AG08395 (cell line): ENCODE data around the gene SPOCK1.
A peak's percentile ranks its signal among the peaks of the same experiment; 100 is the strongest.

Source experiments
- DNase-seq: peaks from one replicate; pipeline ENCODE4 v3.0.0; 2012; ENCODE audit warnings: mixed read lengths, low spot score

SPOCK1 gene

GRCh38 chr5:137328991-137329390, 170.1 kb downstream of the SPOCK1 start:
- DNase-seq, result no peak

DNA sequence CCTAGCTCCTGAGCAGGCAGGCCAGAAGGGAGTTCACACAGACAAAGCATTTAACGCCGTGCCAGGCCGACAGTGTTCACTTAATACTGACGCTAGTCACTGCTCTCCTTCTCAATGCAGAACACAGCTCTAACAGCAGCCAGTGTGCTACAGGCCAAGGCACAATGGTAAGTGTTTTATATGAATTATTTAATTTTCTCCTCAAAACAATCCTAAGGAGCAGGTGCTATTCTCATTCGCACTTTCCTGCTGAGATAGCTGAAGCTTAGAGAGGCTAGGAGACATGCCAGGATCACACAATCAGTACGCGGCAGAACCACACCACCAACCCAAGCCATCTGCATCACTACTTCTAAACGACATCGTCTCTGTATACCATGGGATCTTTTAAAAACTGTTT, 170.7 kb downstream of the SPOCK1 start:
- DNase-seq, result no peak

DNA sequence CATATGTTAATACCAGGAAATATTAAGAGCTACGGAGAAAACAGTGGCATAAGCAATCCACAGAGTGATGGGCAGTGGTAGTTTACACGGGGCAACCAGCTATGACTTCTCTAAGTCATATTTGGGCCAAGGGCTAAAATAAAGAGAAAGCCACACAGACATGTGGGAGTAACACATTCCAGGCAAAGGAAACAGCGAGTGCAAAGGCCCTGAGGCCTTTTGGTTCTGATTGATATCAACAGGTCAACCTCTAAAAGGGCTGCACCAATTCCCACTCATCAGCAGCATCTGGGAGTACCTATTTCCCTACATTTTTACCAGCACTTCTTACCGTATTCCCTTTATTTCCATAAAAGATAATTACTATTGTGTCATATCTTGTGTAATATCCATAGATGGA, 173.4 kb downstream of the SPOCK1 start:
- no peak for DNase-seq

DNA sequence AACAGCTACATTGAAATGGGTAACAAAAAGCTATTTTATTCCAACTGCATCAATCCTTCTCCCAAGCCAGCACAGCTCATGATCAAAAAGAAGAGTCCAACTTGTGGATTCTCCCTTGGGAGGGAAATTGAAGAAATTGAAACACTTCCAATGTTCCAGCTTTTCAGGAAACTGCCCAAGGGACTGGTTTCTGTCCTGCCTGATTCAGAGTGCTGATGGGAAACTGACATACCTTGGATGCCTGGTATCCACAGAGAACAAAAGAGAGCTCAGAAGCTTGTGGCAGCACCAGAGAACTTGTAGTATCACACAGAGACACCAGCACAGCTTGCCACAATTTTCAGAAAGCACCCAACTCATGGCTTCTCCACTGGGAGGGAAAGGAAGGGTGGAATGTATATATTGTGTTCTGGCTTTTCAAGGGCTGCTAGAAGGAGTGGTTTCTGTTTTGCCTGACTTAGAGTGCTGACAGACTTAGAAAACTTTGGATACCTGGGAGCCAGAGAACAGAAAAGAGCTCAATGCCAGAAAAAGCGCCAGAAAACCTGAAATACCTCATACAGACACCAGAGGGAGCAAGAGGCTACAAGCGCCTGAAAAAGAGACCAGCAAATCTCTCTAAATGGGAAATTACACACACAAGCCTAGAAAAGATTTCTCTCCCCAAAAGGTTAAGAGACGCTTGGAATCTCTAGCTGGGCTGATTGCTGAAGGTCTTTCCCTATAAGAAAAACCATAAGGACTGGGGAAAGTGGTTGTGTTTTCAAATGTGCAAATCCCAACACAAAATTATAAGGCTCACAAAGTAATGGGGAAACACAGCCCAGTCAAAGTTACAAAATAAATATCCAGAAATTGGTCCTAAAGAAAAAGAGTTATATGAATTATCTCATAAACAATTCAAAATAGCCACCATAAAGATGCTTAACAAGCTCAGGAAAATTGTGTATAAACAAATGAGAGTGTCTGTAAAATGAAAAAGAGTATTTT, 178.8 kb downstream of the SPOCK1 start:
- peak; percentile 74 for DNase-seq

GRCh38 chr5:137318027-137318426, 181.1 kb downstream of the SPOCK1 start:
- no peak for DNase-seq

DNA sequence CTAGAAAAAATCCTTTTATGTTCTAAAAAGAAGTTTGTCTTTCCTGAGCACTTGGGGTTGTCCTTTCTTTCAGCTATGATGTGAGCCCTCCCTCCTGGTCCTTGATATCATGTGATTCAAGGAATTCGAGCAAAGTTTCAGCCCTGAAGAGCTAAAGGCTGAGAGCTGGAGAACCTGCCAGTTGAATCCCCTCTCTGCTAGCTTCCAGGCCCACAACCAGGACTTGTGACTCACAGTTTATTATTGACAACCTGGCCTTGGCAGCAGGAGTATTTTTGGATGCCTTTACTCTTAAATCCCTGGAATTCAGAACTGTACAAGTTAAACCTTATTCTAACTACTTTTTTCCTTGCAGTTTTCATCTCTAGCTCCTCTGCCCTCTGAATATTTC, 182.8 kb downstream of the SPOCK1 start:
- DNase-seq, result peak; percentile 11

GRCh38 chr5:137315534-137316345, 183.4 kb downstream of the SPOCK1 start:
- DNase-seq, result no peak

DNA sequence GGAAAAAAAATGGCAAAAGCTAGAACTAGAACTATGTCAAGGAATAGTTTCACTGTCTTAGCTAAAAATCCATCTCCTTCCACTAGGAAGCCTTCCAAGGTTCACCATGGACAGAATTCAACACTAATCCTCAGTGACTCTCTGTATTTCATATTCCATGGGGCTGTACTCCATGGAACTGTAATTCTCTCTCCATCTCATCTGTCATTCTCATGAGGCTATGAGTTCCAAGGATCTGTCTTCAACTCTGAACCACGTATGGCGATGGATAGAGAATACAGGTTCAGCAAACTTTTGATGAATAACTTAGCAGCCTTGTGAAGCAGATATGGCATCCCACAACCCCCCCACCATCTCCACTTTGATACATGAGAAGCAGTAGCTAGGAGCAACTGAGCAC, 184.0 kb downstream of the SPOCK1 start:
- no peak for DNase-seq

DNA sequence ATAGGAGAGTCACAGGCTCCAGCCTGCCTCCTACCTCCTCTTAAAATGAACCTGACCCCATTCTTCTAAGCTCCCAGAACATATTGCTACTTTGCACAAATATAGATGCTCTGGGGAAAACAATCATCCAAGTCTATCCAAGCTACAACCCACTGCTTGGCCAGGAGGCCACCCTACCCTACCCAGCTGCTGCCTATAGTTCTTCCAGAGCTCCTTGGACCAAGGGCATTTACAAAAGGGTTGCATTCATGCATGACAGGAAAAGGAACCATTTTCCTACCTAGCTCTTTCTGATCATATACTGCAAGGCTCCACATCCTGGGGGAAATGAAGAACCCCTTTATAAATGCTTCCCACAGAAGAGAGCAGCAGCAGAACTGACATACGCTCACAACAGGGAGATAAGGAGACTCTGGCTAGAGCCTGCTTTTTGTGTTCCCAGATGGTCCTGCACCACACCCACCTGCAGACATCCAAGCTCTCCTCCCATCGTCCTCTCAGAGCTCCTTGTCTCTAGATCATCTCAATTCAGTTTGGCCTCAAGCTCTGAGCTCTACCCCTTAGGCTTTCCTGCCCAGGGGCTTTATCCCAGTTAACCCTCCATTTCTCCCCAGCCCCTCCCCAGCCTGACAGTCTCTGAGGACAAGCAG, 185.5 kb downstream of the SPOCK1 start:
- DNase-seq, result no peak

DNA sequence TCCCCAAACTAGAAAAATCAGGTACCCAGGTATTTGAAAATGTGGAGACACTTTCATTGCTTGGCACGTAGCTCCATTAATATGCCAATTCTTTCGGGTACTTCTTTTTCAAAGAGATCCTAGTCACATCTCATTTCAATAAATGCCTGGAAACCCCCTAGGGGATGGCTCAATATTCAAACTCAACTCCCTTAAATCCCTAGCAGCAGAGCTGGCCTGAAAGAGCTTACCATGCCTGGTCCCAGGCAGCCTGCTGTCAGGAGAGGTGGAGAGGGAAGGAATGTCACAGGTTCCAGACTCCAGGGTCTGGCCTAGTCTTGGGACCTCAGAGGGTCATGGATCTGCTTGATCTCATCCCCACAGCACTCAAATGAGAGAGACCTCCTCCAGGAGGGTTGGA, 187.1 kb downstream of the SPOCK1 start:
- no peak for DNase-seq

- DNase-seq, result peak; percentile 94
Measured at GRCh38 chr5:137310051-137310730, 188.9 kb downstream of the SPOCK1 start.

GRCh38 chr5:137309290-137309689, 189.8 kb downstream of the SPOCK1 start:
- DNase-seq, result no peak

DNA sequence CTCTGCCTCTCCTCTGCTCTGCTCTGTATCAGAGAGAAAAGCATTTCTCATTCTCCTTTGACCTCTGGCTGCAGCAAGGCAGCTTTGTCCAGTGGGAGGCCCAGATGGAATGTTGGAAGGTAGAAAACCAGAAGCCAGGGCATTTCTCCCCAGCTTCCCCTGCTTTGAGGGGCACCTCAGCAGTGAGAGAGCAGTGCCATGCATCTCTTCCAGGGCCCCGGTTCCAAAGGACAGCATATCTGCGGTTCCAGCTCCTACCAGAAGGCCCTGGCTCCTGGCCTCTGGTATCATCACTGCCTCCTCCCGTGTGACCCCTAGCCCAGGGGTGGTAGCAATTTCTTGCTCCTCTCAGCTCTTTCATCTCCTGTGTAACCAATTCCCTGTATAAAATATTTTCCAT, 190.8 kb downstream of the SPOCK1 start:
- no peak for DNase-seq

DNA sequence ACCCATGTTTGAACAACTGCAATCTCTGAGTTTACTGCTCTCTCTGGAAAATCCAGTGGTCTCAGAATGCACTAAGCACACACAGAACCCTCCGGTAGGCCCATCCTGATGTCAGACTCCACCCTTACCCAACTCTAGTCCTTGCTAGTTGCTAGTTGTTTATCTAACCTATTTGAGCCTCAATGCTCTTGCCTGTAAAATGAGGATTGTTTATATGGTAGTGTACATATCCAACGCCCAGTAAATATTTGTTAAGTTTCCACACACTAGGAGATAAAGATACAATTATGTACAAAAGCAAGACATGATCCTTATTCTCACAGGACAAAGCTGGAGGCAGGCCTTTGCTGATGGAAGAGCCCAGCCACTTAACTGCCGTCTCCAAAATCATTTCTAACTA, 192.2 kb downstream of the SPOCK1 start:
- no peak for DNase-seq

GRCh38 chr5:137305971-137306602, 193.0 kb downstream of the SPOCK1 start:
- DNase-seq, result no peak

DNA sequence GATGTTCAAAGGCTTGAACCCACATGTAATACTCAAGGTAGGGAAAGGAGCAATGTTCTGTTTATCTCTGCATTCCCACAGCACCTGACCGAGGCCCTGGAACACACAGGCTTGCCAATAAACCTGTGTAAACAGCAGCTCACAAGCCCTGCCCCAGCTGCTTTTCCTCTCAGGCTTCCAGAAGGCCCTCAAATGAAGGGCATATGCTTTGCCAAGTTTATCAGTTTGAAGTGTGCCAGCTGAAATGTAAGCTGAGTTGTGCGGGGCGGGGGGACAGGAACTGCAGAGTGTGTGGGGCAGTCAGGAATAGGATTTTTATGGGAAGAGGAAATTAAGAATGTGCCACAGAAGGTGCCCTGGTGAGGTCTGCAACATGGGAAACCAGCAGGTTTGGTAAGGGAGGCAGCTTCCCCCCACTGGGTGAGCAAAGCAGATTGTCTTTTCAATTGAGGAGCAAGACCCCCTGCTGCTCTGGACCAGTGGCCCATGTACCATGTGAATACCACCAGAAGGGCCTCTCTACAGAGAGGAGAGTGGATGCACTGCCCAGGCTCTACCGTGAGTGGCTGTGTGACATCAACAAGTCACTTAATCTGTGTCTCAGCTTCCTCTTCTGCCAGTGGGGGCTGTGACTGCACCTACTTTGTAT, 194.8 kb downstream of the SPOCK1 start:
- DNase-seq, result no peak

- no peak for DNase-seq
Measured at GRCh38 chr5:137303509-137303908, 195.6 kb downstream of the SPOCK1 start.

GRCh38 chr5:137300411-137301240, 198.5 kb downstream of the SPOCK1 start:
- DNase-seq, result peak; percentile 77

- no peak for DNase-seq
Measured at GRCh38 chr5:137296213-137296781, 202.8 kb downstream of the SPOCK1 start.

DNA sequence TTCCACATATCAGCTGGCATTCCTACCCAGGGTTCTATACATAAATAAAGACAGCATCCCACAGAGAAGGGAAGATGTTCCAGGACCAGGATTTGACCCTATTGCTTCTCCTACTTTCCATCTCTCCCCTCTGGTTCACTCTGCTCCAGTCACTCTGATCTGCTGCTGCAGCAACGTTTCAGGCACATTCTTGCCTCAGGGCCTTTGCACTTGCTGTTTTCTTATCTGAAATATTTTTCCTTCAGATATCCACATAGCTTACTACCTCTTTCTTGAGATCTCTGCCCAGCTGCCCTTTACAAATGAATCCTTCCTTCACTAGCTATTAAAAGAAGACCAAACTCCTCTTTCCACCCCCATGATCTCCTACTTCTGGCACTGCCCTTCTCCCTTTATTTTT, 204.5 kb downstream of the SPOCK1 start:
- DNase-seq, result no peak
